NCI-H1417 treated with DMSO at 0.1 percent for 48 hours (cell line): ENCODE measurements around the gene CCBE1.

Experiments
- DNase-seq: peaks from one replicate; lab custom pipeline; 2025; lab: John Stamatoyannopoulos, UW

Gene CCBE1

GRCh38 chr18:59386909-59387686 is 310.1 kb downstream of the CCBE1 start:
- DNase-seq, result peak; percentile 60

- DNase-seq, result no peak
These were observed 312.0 kb downstream of the CCBE1 start for GRCh38 chr18:59385191-59385590.

- DNase-seq, result peak; percentile 100
These were observed 313.4 kb downstream of the CCBE1 start for GRCh38 chr18:59383851-59384250.

GRCh38 chr18:59382383-59382782 is 314.8 kb downstream of the CCBE1 start:
- DNase-seq, result no peak

GRCh38 chr18:59381949-59382348 is 315.3 kb downstream of the CCBE1 start:
- no peak for DNase-seq
